GM19099 (cell line): ENCODE data around the gene MOV10.

Experiments
- POLR2A ChIP-seq: IDR thresholded peaks from 3 replicates; pipeline ENCODE4 v1.6.1; 2011; ENCODE audit warnings: low read depth; ENCODE audit not compliant: insufficient read length; ENCODE audit errors: extremely low read depth

MOV10 gene

GRCh38 chr1:112735752-112736151 is 61.3 kb downstream of the MOV10 start:
- TF ChIP-seq POLR2A, result no peak

GRCh38 chr1:112737573-112737972 is 63.1 kb downstream of the MOV10 start:
- TF ChIP-seq POLR2A, result no peak

DNA sequence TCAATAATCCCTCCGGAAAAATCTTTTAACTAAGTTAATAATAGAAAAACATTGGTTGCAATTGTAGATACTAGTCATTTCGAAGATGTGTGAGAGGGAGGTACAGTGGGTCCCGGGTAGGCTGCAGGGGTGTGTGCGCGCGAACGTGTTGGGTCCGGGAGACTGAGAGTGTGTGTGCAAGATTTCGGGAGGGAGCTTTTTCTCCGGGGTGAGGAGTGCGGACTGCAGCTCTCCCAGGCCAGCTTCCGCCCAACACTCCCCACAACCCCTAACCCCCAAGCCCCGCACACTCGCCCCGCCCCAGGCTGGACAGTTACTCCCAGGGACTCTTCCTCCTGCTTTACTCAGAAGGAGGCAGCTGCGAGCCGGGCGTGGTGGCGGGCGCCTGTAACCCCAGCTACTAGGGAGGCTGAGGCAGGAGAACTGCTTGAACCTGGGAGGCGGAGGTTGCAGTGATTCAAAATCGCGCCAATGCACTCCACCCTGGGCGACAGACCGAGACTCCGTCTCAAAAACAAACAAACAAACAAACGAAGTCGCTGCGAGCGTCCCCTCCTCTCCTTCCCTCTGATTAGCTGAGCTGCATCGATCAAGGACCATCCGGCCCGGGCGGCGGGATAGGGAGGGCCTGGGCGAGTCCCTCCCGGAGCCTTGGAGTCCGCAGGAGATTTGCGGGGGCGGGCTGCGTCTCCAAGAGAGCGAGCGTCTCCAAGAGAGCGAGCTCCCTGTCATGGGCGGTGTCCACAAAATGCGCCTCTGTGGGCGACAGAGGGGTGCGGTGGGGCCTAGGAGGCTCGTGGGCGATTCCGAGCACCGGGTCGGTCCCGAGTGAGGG is 68.9 kb downstream of the MOV10 start:
- TF ChIP-seq POLR2A, result no peak

DNA sequence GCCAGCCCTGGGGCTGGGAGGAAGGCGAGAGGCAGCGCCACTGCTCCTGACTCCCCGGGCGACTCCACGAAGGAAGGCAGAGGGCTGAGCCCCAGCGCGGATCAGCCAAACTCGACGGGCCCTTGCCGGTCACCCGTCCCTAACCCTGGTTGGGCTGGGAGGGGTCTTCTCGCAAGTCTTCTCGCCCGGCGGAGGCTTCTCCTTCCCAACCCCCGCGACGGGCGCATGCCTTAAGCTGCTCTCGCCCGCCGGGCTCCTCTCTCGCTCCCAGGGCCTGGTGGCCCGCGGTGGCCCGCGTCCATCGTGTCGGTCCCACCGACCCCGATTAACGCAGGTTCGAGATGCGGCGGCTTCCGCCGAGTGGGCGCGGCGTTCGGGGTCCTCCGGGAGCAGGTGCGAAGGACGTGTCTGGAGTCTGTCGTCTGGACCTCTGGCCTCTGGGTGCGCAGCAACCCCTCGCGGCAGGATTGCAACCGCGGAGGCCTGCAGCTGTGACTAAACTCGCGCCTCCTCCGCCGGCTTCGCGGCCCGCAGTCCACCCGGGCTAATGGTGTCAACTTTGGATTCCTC is 69.6 kb downstream of the MOV10 start:
- no peak for TF ChIP-seq POLR2A

DNA sequence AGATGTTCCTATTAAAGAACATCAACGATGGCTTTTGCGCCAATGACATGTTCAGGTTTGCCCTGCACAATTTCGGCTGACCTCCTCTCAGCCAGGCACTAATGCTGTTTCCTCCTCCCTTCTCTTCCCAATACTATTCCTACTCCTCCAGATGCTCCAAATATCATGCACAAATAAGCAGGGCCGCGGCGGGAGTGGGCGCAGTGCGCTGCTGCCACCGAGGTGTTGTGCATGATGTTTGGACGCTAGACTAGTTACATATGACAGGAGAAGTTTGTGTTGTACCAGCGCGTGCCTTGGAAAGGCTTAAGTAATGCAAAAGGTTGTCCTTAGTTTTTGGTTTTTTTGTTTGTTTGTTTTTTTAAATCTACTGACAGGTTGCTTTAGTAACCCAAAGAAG is 73.9 kb downstream of the MOV10 start:
- TF ChIP-seq POLR2A, result no peak
